HepG2 (cell line): Measurements from ENCODE around the gene CTU2. TPM values are rescaled to one million over a fixed set of nuclear protein-coding genes. Genes with fewer than 3 reads are reported as not detected.

Experiments used
- ATAC-seq: fragments of 200-7000 bp; cut with Tn5 transposase; 3 replicates; pipeline ENCODE4 v1.9.1; 2020; ENCODE audit warnings: mild to moderate bottlenecking, moderate library complexity
- BruUV-seq: library from RNA; stranded (reverse); fragments of 400-500 nt; replicated peaks from 2 replicates; lab custom pipeline; 2021; lab: Mats Ljungman, UMichigan
- CTCF ChIA-PET: fragments of 300-600 bp; formaldehyde crosslinking; extraction: SDS; loops from one replicate; lab custom pipeline; 2021; ENCODE audit warnings: low total read pairs, inconsistent platforms, low intra/inter-chr PET ratio; lab: Yijun Ruan, JAX
- POLR2A ChIA-PET: fragments of 350-600 bp; sonication (Branson Sonifier 250); formaldehyde crosslinking; loops from one replicate; lab custom pipeline; 2020; ENCODE audit warnings: antibody characterized with exemption, inconsistent platforms; lab: Yijun Ruan, JAX
- DNase-seq: peaks from one replicate; pipeline ENCODE4 v3.0.0-alpha.2; 2015; ENCODE audit warnings: low spot score
- FAIRE-seq: peaks from 3 replicates; lab custom pipeline; 2011; peaks lifted over from hg19 to GRCh38; lab: Jason Lieb, UNC
- H2AFZ ChIP-seq: one replicate; pipeline ENCODE4 v1.6.1; 2011; ENCODE audit warnings: low read length, inconsistent platforms
- H3K27ac ChIP-seq: fragments of 300-600 bp; 3 replicates; pipeline ENCODE4 v1.8.0; 2011; ENCODE audit warnings: mixed run types, mild to moderate bottlenecking, mixed read lengths, low read length, inconsistent platforms; ENCODE audit not compliant: insufficient read depth; ENCODE audit errors: extremely low read length
- H3K27me3 ChIP-seq, 2 experiments: fragments of 200-600 bp in 1 of 2; 2 replicates in 1 of 2; 3 replicates in 1 of 2; pipeline versions ENCODE4 v1.6.0 to v1.8.0; 2011; ENCODE audit warnings: low read length in 2 of 2, mild to moderate bottlenecking in 2 of 2, moderate library complexity in 2 of 2, inconsistent platforms in 1 of 2; ENCODE audit not compliant: insufficient read depth in 2 of 2, control insufficient read depth in 1 of 2
- H3K36me3 ChIP-seq, 2 experiments: fragments of 200-600 bp in 1 of 2; replicated peaks in 1 of 2; 2 replicates in 1 of 2; 3 replicates in 1 of 2; pipeline versions ENCODE4 v1.5.1 to v1.8.0; 2011; ENCODE audit warnings: low read length in 2 of 2, inconsistent platforms in 1 of 2; ENCODE audit not compliant: insufficient read depth in 2 of 2, control insufficient read depth in 1 of 2
- H3K4me1 ChIP-seq: 2 replicates; pipeline ENCODE4 v1.5.1; 2012; ENCODE audit warnings: low read length, inconsistent platforms; ENCODE audit not compliant: insufficient read depth
- H3K4me2 ChIP-seq: 2 replicates; pipeline ENCODE4 v1.6.0; 2011; ENCODE audit warnings: low read depth, low read length, inconsistent platforms
- H3K4me3 ChIP-seq, 3 experiments: fragments of 200-600 bp in 1 of 3; sonication (generic), shearing (Covaris generic) in 1 of 3; replicated peaks in 1 of 3; 2 replicates each; pipeline ENCODE4 v1.5.1; 2011 to 2016; ENCODE audit warnings: low read length in 3 of 3, inconsistent platforms in 2 of 3, low read depth in 2 of 3, mild to moderate bottlenecking in 2 of 3, control low read depth in 1 of 3, mixed read lengths in 1 of 3; ENCODE audit not compliant: insufficient read depth in 1 of 3
- H3K79me2 ChIP-seq: one replicate; pipeline ENCODE4 v1.6.1; 2011; ENCODE audit warnings: low read length, inconsistent platforms; ENCODE audit not compliant: insufficient read depth
- H3K9ac ChIP-seq: 2 replicates; pipeline ENCODE4 v1.6.0; 2011; ENCODE audit warnings: mild to moderate bottlenecking, low read depth, low read length, inconsistent platforms; ENCODE audit not compliant: insufficient read depth
- H3K9me3 ChIP-seq: 2 replicates; pipeline ENCODE4 v1.5.1; 2012; ENCODE audit warnings: mild to moderate bottlenecking, low read length
- H4K20me1 ChIP-seq: 2 replicates; pipeline ENCODE4 v1.6.0; 2011; ENCODE audit warnings: inconsistent platforms, mild to moderate bottlenecking, low read length, moderate library complexity; ENCODE audit not compliant: insufficient read depth
- AGO2 ChIP-seq: fragments of 200-400 bp; formaldehyde crosslinking; optimal IDR thresholded peaks from 2 replicates; pipeline ENCODE3; 2017; ENCODE audit warnings: mild to moderate bottlenecking, low read depth, low read length, moderate library complexity
- GABPB1 ChIP-seq: IDR thresholded peaks from 2 replicates; pipeline ENCODE4 v1.6.1; 2016; ENCODE audit warnings: mild to moderate bottlenecking, missing genetic modification reagents, moderate library complexity, missing compliant biosample characterization
- GFI1 ChIP-seq: sonication (generic); formaldehyde crosslinking; IDR thresholded peaks from 2 replicates; pipeline ENCODE4 v1.5.0; 2020; ENCODE audit warnings: missing genetic modification reagents, mild to moderate bottlenecking, borderline replicate concordance
- MATR3 ChIP-seq: sonication (generic); formaldehyde crosslinking; IDR thresholded peaks from 2 replicates; pipeline ENCODE4 v1.4.0; 2020; ENCODE audit warnings: missing genetic modification reagents
- PHF21A ChIP-seq: sonication (generic); formaldehyde crosslinking; IDR thresholded peaks from 2 replicates; pipeline ENCODE4 v1.5.0; 2020; ENCODE audit warnings: mild to moderate bottlenecking, missing genetic modification reagents
- SRSF1 ChIP-seq: fragments of 200-400 bp; formaldehyde crosslinking; optimal IDR thresholded peaks from 2 replicates; pipeline ENCODE3; 2017; ENCODE audit warnings: mild to moderate bottlenecking, low read depth, low read length, moderate library complexity
- whole genome bisulfite sequencing: methylation state at CpG from one replicate; pipeline ENCODE4 v1.1.6; 2017; ENCODE audit warnings: low lambda C conversion rate; 5-methylcytosine and 5-hydroxymethylcytosine counted together
- in situ Hi-C: cut with HindIII; loops from 2 replicates; pipeline ENCODE4 v1.10.0; 2017; ENCODE audit warnings: low pct_unique_long_range_greater_than_20kb; ENCODE audit not compliant: extremely low pct_ligation_motif_present
- intact Hi-C: fragments of 100-400 bp; cut with micrococcal nuclease; formaldehyde crosslinking; loops from one replicate; pipeline ENCODE4 v1.10.0; 2022; ENCODE audit not compliant: unreplicated experiment
- polyA plus RNA-seq, 8 experiments: library from polyadenylated mRNA; depleted of rRNA in 3 of 8; stranded (reverse) in 7 of 8; unstranded in 1 of 8; fragments of >200 nt; fragmentation: Illumina TruSeq in 4 of 8; extraction: Trizol in 4 of 8; gene quantifications; 2 replicates each; pipeline versions ENCODE4 v1.2.1 to v1.2.3, GENCODE V29; 2011 to 2016; ENCODE audit warnings: low read depth in 4 of 8, missing spikeins in 1 of 8, mixed read lengths in 1 of 8; ENCODE audit not compliant: insufficient read depth in 1 of 8
- total RNA-seq, 5 experiments: library from RNA; depleted of rRNA; stranded (reverse); fragments of >200 nt; fragmentation: Illumina TruSeq; extraction: Trizol; gene quantifications; 2 replicates each; pipeline ENCODE4 v1.2.3, GENCODE V29; 2016; ENCODE audit warnings: low read depth in 1 of 5
- TF ChIP-seq, protein P1 (sequence below): sonication (generic); formaldehyde crosslinking; IDR thresholded peaks from 2 replicates; pipeline ENCODE4 v1.8.0; 2022; ENCODE audit warnings: missing genetic modification reagents, low read depth, mild to moderate bottlenecking, borderline replicate concordance
- TF ChIP-seq, protein P2 (sequence below): sonication (generic); formaldehyde crosslinking; IDR thresholded peaks from 2 replicates; pipeline ENCODE4 v1.4.0; 2020; ENCODE audit warnings: missing genetic modification reagents

Gene CTU2
- total and polyA plus RNA-seq, 2 of the 13 experiments (the other 11 are each of a cell fraction or from before 2014, with no cell fraction given) = 13.3 to 21.9 TPM

DNA sequence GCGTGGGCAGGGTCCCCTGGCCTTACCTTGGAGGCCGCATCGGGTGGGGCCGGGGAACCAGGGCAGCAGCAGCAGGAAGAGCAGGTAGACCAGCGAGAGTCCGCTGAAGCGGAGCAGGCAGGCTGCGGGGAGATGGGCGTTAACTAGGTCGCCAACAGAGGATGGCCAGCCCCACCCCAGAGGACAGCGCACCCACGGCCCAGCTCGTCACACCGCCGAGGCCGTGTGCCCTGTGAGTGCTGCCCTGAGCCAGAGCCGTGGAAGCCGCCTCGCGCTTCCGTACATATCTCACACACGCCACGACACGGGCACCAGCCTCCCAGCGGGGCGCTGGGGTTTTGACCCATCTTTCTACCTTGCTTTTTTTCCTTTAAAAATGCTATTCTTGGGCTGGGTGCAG is 43.1 kb downstream of the CTU2 start:
- Histone ChIP-seq H3K4me2 (no peak overlapping the region), H3K9ac (no peak overlapping the region), H4K20me1 (no peaks in the 10 kb centered on the region), H3K4me1 (no peaks in the 10 kb centered on the region), H3K9me3 (no peaks in the 10 kb centered on the region)
- no peak for FAIRE-seq
- no peak for ATAC-seq
- WGBS = 99% methylated on average over 20 of the region's 26 CpGs
- TF ChIP-seq GABPB1 (CRISPR knock-in tag) (no peak), SRSF1 (no peak), MATR3 (CRISPR knock-in tag) (no peak), GFI1 (CRISPR knock-in tag) (no peak), PHF21A (CRISPR knock-in tag) (no peak), AGO2 (peak; percentile 36)
- TF ChIP-seq, protein P1, sequence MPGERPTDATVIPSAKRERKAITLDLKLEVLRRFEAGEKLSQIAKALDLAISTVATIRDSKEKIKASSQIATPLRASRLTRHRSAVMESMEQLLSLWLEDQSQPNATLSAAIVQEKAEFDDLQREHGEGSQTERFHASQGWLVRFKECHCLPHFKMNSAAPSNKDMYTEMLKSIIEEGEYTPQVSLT (CRISPR knock-in tag) = no peak
- TF ChIP-seq, protein P2, sequence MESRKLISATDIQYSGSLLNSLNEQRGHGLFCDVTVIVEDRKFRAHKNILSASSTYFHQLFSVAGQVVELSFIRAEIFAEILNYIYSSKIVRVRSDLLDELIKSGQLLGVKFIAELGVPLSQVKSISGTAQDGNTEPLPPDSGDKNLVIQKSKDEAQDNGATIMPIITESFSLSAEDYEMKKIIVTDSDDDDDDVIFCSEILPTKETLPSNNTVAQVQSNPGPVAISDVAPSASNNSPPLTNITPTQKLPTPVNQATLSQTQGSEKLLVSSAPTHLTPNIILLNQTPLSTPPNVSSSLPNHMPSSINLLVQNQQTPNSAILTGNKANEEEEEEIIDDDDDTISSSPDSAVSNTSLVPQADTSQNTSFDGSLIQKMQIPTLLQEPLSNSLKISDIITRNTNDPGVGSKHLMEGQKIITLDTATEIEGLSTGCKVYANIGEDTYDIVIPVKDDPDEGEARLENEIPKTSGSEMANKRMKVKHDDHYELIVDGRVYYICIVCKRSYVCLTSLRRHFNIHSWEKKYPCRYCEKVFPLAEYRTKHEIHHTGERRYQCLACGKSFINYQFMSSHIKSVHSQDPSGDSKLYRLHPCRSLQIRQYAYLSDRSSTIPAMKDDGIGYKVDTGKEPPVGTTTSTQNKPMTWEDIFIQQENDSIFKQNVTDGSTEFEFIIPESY (CRISPR knock-in tag) = peak; percentile 51
- TF ChIP-seq, all 625 proteins: peak for 2
- H3K4me3 ChIP-seq = no peak overlapping the region
- in situ Hi-C loops (no loop called here), intact Hi-C loops (no loop called here)
- no peaks in the 10 kb centered on the region for H3K27me3 ChIP-seq
- POLR2A ChIA-PET = interaction anchor here (1.1 kb wide), 1 partner anchor 11 kb away, joined by 3 read pairs; no protein-coding TSS in a partner anchor
- no TSS peak for BruUV-seq
- CTCF ChIA-PET = no interaction called here
- no peak overlapping the region for H3K27ac ChIP-seq
- H3K36me3 ChIP-seq = peaks cover 2 to 12% of the 10 kb centered on the region in 2 experiments; a peak in 3 of 5 replicates
- no peak overlapping the region for H2AFZ ChIP-seq
- H3K79me2 ChIP-seq = peaks cover 7% of the 10 kb centered on the region
- no peak for DNase-seq
